Smooth muscle cell (in vitro differentiated cells): ENCODE measurements around the gene GPER1. TPM values are rescaled to one million over a fixed set of nuclear protein-coding genes. Genes with fewer than 3 reads are reported as not detected.

Experiments used
- DNase-seq: peaks from one replicate; lab custom pipeline; 2025; ENCODE audit not compliant: unreplicated experiment; lab: John Stamatoyannopoulos, UW
- H2AFZ ChIP-seq: fragments of 200-600 bp; sonication (generic); 2 replicates; pipeline ENCODE4 v1.6.0; 2016; ENCODE audit warnings: antibody characterized with exemption, low read depth, mild to moderate bottlenecking
- H3F3A ChIP-seq: fragments of 200-600 bp; sonication (generic); 2 replicates; pipeline ENCODE4 v1.6.0; 2017; ENCODE audit warnings: antibody characterized with exemption, low read depth
- H3K27ac ChIP-seq: fragments of 200-600 bp; sonication (generic); 2 replicates; pipeline ENCODE4 v1.5.1; 2016; ENCODE audit warnings: low read depth, mild to moderate bottlenecking
- H3K27me3 ChIP-seq: fragments of 200-600 bp; sonication (generic); 2 replicates; pipeline ENCODE4 v1.6.1; 2016; ENCODE audit warnings: low read depth, mild to moderate bottlenecking
- H3K36me3 ChIP-seq: fragments of 200-600 bp; sonication (generic); 2 replicates; pipeline ENCODE4 v1.5.1; 2016; ENCODE audit warnings: low read depth
- H3K4me1 ChIP-seq: fragments of 200-600 bp; sonication (generic); 2 replicates; pipeline ENCODE4 v1.5.1; 2016; ENCODE audit warnings: low read depth
- H3K4me2 ChIP-seq: fragments of 200-600 bp; sonication (generic); 2 replicates; pipeline ENCODE4 v1.6.0; 2016; ENCODE audit warnings: mild to moderate bottlenecking
- H3K4me3 ChIP-seq: fragments of 200-600 bp; sonication (generic); 2 replicates; pipeline ENCODE4 v1.5.1; 2016; ENCODE audit warnings: mild to moderate bottlenecking
- H3K79me2 ChIP-seq: fragments of 200-600 bp; sonication (generic); 2 replicates; pipeline ENCODE4 v1.6.0; 2016; ENCODE audit warnings: low read depth, mild to moderate bottlenecking
- H3K9ac ChIP-seq: fragments of 200-600 bp; sonication (generic); 2 replicates; pipeline ENCODE4 v1.6.0; 2016; ENCODE audit warnings: low read depth
- H3K9me3 ChIP-seq: fragments of 200-600 bp; sonication (generic); replicated peaks from 2 replicates; pipeline ENCODE4 v1.5.1; 2016; ENCODE audit warnings: low read depth
- H4K20me1 ChIP-seq: fragments of 200-600 bp; sonication (generic); 2 replicates; pipeline ENCODE4 v1.6.0; 2016; ENCODE audit warnings: low read depth
- CTCF ChIP-seq: fragments of 200-600 bp; sonication (generic); IDR thresholded peaks from 2 replicates; pipeline ENCODE4 v1.5.1; 2017; ENCODE audit warnings: borderline replicate concordance, mild to moderate bottlenecking, antibody characterized with exemption; ENCODE audit not compliant: insufficient read depth, poor library complexity, severe bottlenecking
- WGBS: methylation state at CpG from one replicate; pipeline ENCODE4 v1.1.7; 2016; ENCODE audit warnings: low lambda C conversion rate; 5-methylcytosine and 5-hydroxymethylcytosine counted together
- polyA plus RNA-seq: library from polyadenylated mRNA; unstranded; fragments of >200 nt; fragmentation: Nextera tagmentation; extraction: Ambion mirVana; gene quantifications from 2 replicates; pipeline ENCODE4 v1.2.1, GENCODE V29; 2016
- total RNA-seq: library from RNA; depleted of rRNA; stranded (reverse); fragments of >200 nt; gene quantifications from 2 replicates; pipeline ENCODE4 v1.2.3, GENCODE V29; 2014

GPER1 gene
- total and polyA plus RNA-seq, 2 experiments from 2014 or later = 1.3 to 2.3 TPM

GRCh38 chr7:1055956-1056784 lies 31.7 kb upstream of the GPER1 start:
- no peak for DNase-seq
- H3K4me3 ChIP-seq = no peak overlapping the region

GRCh38 chr7:1056785-1057410 lies 31.0 kb upstream of the GPER1 start:
- Histone ChIP-seq H3K27ac (no peak overlapping the region), H3K79me2 (no peaks in the 10 kb centered on the region), H2AFZ (no peak overlapping the region), H3K9me3 (no peaks in the 10 kb centered on the region), H3K4me3 (no peak overlapping the region), H3K4me2 (no peak overlapping the region), H3K27me3 (no peaks in the 10 kb centered on the region), H3K4me1 (peaks cover 15% of the 10 kb centered on the region), H4K20me1 (peaks cover 88% of the 10 kb centered on the region), H3F3A (no peaks in the 10 kb centered on the region), H3K9ac (no peak overlapping the region), H3K36me3 (no peaks in the 10 kb centered on the region)
- no peak for TF ChIP-seq CTCF
- WGBS = 94% methylated on average over 25 of the region's 27 CpGs
- DNase-seq = no peak

More at GRCh38 chr7:1055956-1056784, 31.7 kb upstream of the GPER1 start:
- Histone ChIP-seq H3K9ac (no peak overlapping the region), H3F3A (no peaks in the 10 kb centered on the region), H3K36me3 (no peaks in the 10 kb centered on the region), H3K4me2 (no peak overlapping the region), H4K20me1 (peaks cover 88% of the 10 kb centered on the region), H3K27ac (no peak overlapping the region), H3K4me1 (peaks cover 15% of the 10 kb centered on the region), H3K27me3 (no peaks in the 10 kb centered on the region), H2AFZ (no peak overlapping the region), H3K9me3 (no peaks in the 10 kb centered on the region), H3K79me2 (no peaks in the 10 kb centered on the region)
- no peak for TF ChIP-seq CTCF
- 93% methylated on average over 36 of the region's 36 CpGs for WGBS

GRCh38 chr7:1057416-1058291 lies 30.3 kb upstream of the GPER1 start:
- no peaks in the 10 kb centered on the region for H3F3A ChIP-seq
- H3K36me3 ChIP-seq = no peaks in the 10 kb centered on the region
- H3K9ac ChIP-seq = no peak overlapping the region
- peaks cover 88% of the 10 kb centered on the region for H4K20me1 ChIP-seq
- no peaks in the 10 kb centered on the region for H3K27me3 ChIP-seq
- H3K4me1 ChIP-seq = peaks cover 15% of the 10 kb centered on the region
- H3K9me3 ChIP-seq = no peaks in the 10 kb centered on the region
- no peak for DNase-seq
- H3K79me2 ChIP-seq = no peaks in the 10 kb centered on the region
- no peak for TF ChIP-seq CTCF
- no peak overlapping the region for H3K4me3 ChIP-seq
- WGBS = 97% methylated on average over 62 of the region's 62 CpGs
- no peak overlapping the region for H3K27ac ChIP-seq
- no peak overlapping the region for H2AFZ ChIP-seq
- no peak overlapping the region for H3K4me2 ChIP-seq
